ENCODE data around the gene IL11RA.
"Not testable (repeated sequence)": the region's sequence is repeated elsewhere in the genome, so short reads cannot be mapped to it uniquely, and the experiment has no call there.

The IL11RA gene

GRCh38 chr9:34639322-34639721 is 12.7 kb upstream of the IL11RA start:
- H3K27ac Mint-ChIP-seq, H3K27me3 Mint-ChIP-seq, ATAC-seq, H3K4me3 Mint-ChIP-seq, DNase-seq, H3K9me3 Mint-ChIP-seq: not testable (repeated sequence)
- H3K4me1 Mint-ChIP-seq = peaks cover 38% of the 10 kb centered on the region

GRCh38 chr9:34642679-34643078 is 9.3 kb upstream of the IL11RA start:
- ATAC-seq = no peak
- no peak overlapping the region for H3K27ac Mint-ChIP-seq

GRCh38 chr9:34644766-34645314 is 7.1 kb upstream of the IL11RA start:
- ATAC-seq (no peak), DNase-seq (no peak)
- Mint-ChIP-seq H3K4me3 (no peak overlapping the region), H3K27me3 (no peaks in the 10 kb centered on the region), H3K9me3 (no peaks in the 10 kb centered on the region), H3K4me1 (peaks cover 32% of the 10 kb centered on the region), H3K27ac (no peak overlapping the region)

More at GRCh38 chr9:34642679-34643078, 9.3 kb upstream of the IL11RA start:
- H3K9me3 Mint-ChIP-seq = no peaks in the 10 kb centered on the region
- no peak for DNase-seq
- H3K27me3 Mint-ChIP-seq = no peaks in the 10 kb centered on the region
- H3K4me1 Mint-ChIP-seq = peaks cover 24% of the 10 kb centered on the region
- no peak overlapping the region for H3K4me3 Mint-ChIP-seq

GRCh38 chr9:34646211-34647083 is 5.5 kb upstream of the IL11RA start, which contains the start of gene GALT:
Gene GALT, plus strand, starts transcription at chr9:34646675. Its CDS starts 30 bp downstream, at chr9:34646705.
- Mint-ChIP-seq H3K27me3 (no peaks in the 10 kb centered on the region), H3K4me1 (peaks cover 38% of the 10 kb centered on the region), H3K9me3 (no peaks in the 10 kb centered on the region), H3K4me3 (peak within 1 kb of the TSS; percentile 94), H3K27ac (peak within 1 kb of the TSS; percentile 71 to 90)
- peak; percentile 88 for ATAC-seq
- DNase-seq = peak; percentile 94 to 97

- Mint-ChIP-seq H3K4me1 (peaks cover 39% of the 10 kb centered on the region), H3K4me3 (peak overlapping the region; percentile 94), H3K27ac (peak overlapping the region; percentile 71 to 90), H3K27me3 (no peaks in the 10 kb centered on the region), H3K9me3 (no peaks in the 10 kb centered on the region)
- DNase-seq (no peak), ATAC-seq (no peak)
Measured at GRCh38 chr9:34647084-34647403, 4.9 kb upstream of the IL11RA start.

GRCh38 chr9:34647651-34648050 is 4.3 kb upstream of the IL11RA start:
- H3K4me3 Mint-ChIP-seq = peak overlapping the region; percentile 94
- peaks cover 45% of the 10 kb centered on the region for H3K4me1 Mint-ChIP-seq
- no peak for ATAC-seq
- no peaks in the 10 kb centered on the region for H3K27me3 Mint-ChIP-seq
- peak overlapping the region; percentile 71 to 90 for H3K27ac Mint-ChIP-seq
- DNase-seq = no peak
- H3K9me3 Mint-ChIP-seq = no peaks in the 10 kb centered on the region

GRCh38 chr9:34648673-34649072 is 3.3 kb upstream of the IL11RA start:
- H3K4me3 Mint-ChIP-seq = peak overlapping the region in 1 of 2 donors; percentile 29
- ATAC-seq (no peak), DNase-seq (no peak)
- no peaks in the 10 kb centered on the region for H3K9me3 Mint-ChIP-seq
- H3K27me3 Mint-ChIP-seq = no peaks in the 10 kb centered on the region
- H3K4me1 Mint-ChIP-seq = peaks cover 52% of the 10 kb centered on the region
- H3K27ac Mint-ChIP-seq = no peak overlapping the region

GRCh38 chr9:34650816-34651215 is 1.2 kb upstream of the IL11RA start:
- H3K4me3 Mint-ChIP-seq = no peak overlapping the region
- ATAC-seq (no peak), DNase-seq (no peak)
- H3K27me3 Mint-ChIP-seq = no peaks in the 10 kb centered on the region
- H3K27ac Mint-ChIP-seq = no peak overlapping the region
- H3K4me1 Mint-ChIP-seq = peaks cover 52% of the 10 kb centered on the region
- no peaks in the 10 kb centered on the region for H3K9me3 Mint-ChIP-seq

- no peaks in the 10 kb centered on the region for H3K27me3 Mint-ChIP-seq
- H3K4me1 Mint-ChIP-seq = peaks cover 48% of the 10 kb centered on the region
- DNase-seq (no peak), ATAC-seq (no peak)
- no peak overlapping the region for H3K4me3 Mint-ChIP-seq
- H3K9me3 Mint-ChIP-seq = no peaks in the 10 kb centered on the region
- no peak overlapping the region for H3K27ac Mint-ChIP-seq
Measured at GRCh38 chr9:34651321-34651720, 664 bp upstream of the IL11RA start.

- DNase-seq = no peak
- Mint-ChIP-seq H3K27me3 (no peaks in the 10 kb centered on the region), H3K4me1 (peaks cover 42% of the 10 kb centered on the region), H3K27ac (no peak overlapping the region), H3K4me3 (peak overlapping the region in 1 of 2 donors; percentile 2), H3K9me3 (no peaks in the 10 kb centered on the region)
- no peak for ATAC-seq
Measured at GRCh38 chr9:34652602-34653000, 616 bp downstream of the IL11RA start.

GRCh38 chr9:34653151-34654072 is 1.4 kb downstream of the IL11RA start:
- Mint-ChIP-seq H3K27me3 (no peaks in the 10 kb centered on the region), H3K4me1 (peaks cover 34% of the 10 kb centered on the region), H3K27ac (no peak overlapping the region), H3K9me3 (no peaks in the 10 kb centered on the region), H3K4me3 (no peak overlapping the region)
- ATAC-seq = no peak
- DNase-seq = no peak

- Mint-ChIP-seq H3K27ac (no peak overlapping the region), H3K9me3 (no peaks in the 10 kb centered on the region), H3K27me3 (no peaks in the 10 kb centered on the region), H3K4me1 (peaks cover 23% of the 10 kb centered on the region), H3K4me3 (no peak overlapping the region)
- no peak for DNase-seq
- ATAC-seq = peak; percentile 11
Measured at GRCh38 chr9:34654323-34655051, 2.5 kb downstream of the IL11RA start.

GRCh38 chr9:34655394-34655793 is 3.4 kb downstream of the IL11RA start:
- Mint-ChIP-seq H3K4me3 (no peak overlapping the region), H3K27me3 (no peaks in the 10 kb centered on the region), H3K4me1 (peaks cover 20% of the 10 kb centered on the region), H3K27ac (peak overlapping the region in 1 of 2 donors; percentile 64), H3K9me3 (no peaks in the 10 kb centered on the region)
- DNase-seq (no peak), ATAC-seq (no peak)

- no peak for ATAC-seq
- no peak for DNase-seq
- Mint-ChIP-seq H3K4me3 (no peak overlapping the region), H3K9me3 (no peaks in the 10 kb centered on the region), H3K27me3 (no peaks in the 10 kb centered on the region), H3K4me1 (peaks cover 15% of the 10 kb centered on the region), H3K27ac (peak overlapping the region in 1 of 2 donors; percentile 88)
Measured at GRCh38 chr9:34656992-34657391, 5.0 kb downstream of the IL11RA start.

GRCh38 chr9:34658461-34658860 is 6.5 kb downstream of the IL11RA start:
- ATAC-seq (no peak), DNase-seq (no peak)
- H3K9me3 Mint-ChIP-seq = no peaks in the 10 kb centered on the region
- H3K27ac Mint-ChIP-seq = no peak overlapping the region
- no peak overlapping the region for H3K4me3 Mint-ChIP-seq
- peaks cover 16% of the 10 kb centered on the region for H3K4me1 Mint-ChIP-seq
- H3K27me3 Mint-ChIP-seq = no peaks in the 10 kb centered on the region
